Liver (tissue), 9 donors: ENCODE data around the gene AGPAT3. TPM values are rescaled to one million over a fixed set of nuclear protein-coding genes. Genes with fewer than 3 reads are reported as not detected.

Experiments used
- DNase-seq: peaks from one replicate; pipeline ENCODE4 v3.0.0-alpha.2; 2017; ENCODE audit warnings: low spot score
- H3K27ac ChIP-seq, 2 donors: one replicate each; pipeline ENCODE4 v1.7.0; 2013; ENCODE audit warnings: inconsistent platforms in 2 of 2, low read length in 2 of 2, control low read depth in 1 of 2, low read depth in 1 of 2, mild to moderate bottlenecking in 1 of 2
- H3K27me3 ChIP-seq, 4 donors: one replicate each; pipeline versions ENCODE4 v1.6.1 to v1.7.0; 2013; ENCODE audit warnings: low read length in 3 of 4, inconsistent platforms in 1 of 4, mild to moderate bottlenecking in 1 of 4, moderate library complexity in 1 of 4; ENCODE audit not compliant: control insufficient read depth in 4 of 4, insufficient read depth in 4 of 4
- H3K36me3 ChIP-seq, 4 donors: one replicate each; pipeline versions ENCODE4 v1.6.1 to v1.7.0; 2013; ENCODE audit warnings: low read length in 3 of 4, mild to moderate bottlenecking in 3 of 4, low read depth in 1 of 4, moderate library complexity in 1 of 4; ENCODE audit not compliant: control insufficient read depth in 4 of 4, insufficient read depth in 3 of 4
- H3K4me1 ChIP-seq, 4 donors: one replicate each; pipeline versions ENCODE4 v1.6.1 to v1.7.0; 2013; ENCODE audit warnings: low read length in 3 of 4, mild to moderate bottlenecking in 3 of 4, moderate library complexity in 1 of 4; ENCODE audit not compliant: control insufficient read depth in 4 of 4, insufficient read depth in 4 of 4
- H3K4me3 ChIP-seq, 3 donors: one replicate each; pipeline versions ENCODE4 v1.6.1 to v1.7.0; 2013; ENCODE audit warnings: low read length in 3 of 3, control low read depth in 1 of 3, low read depth in 1 of 3, mild to moderate bottlenecking in 1 of 3
- H3K9ac ChIP-seq, 2 donors: one replicate each; pipeline ENCODE4 v1.7.0; 2013; ENCODE audit warnings: low read length in 2 of 2, mild to moderate bottlenecking in 2 of 2, moderate library complexity in 2 of 2, control low read depth in 1 of 2, low read depth in 1 of 2
- H3K9me3 ChIP-seq, 4 donors: one replicate each; pipeline versions ENCODE4 v1.6.1 to v1.7.0; 2013; ENCODE audit warnings: low read length in 3 of 4; ENCODE audit not compliant: control insufficient read depth in 4 of 4
- EGR1 ChIP-seq, 2 donors: IDR thresholded peaks; 2 replicates each; pipeline ENCODE4 v1.6.1; 2016 to 2018; ENCODE audit warnings: antibody characterized with exemption in 2 of 2, low read depth in 2 of 2
- FOXA1 ChIP-seq: IDR thresholded peaks from 2 replicates; pipeline ENCODE4 v1.6.1; 2016; ENCODE audit warnings: antibody characterized with exemption
- FOXA2 ChIP-seq: IDR thresholded peaks from 2 replicates; pipeline ENCODE4 v1.6.1; 2016; ENCODE audit warnings: antibody characterized with exemption
- GABPA ChIP-seq, 2 donors: IDR thresholded peaks in 1 of 2; conservative IDR thresholded peaks in 1 of 2; 2 replicates each; pipeline ENCODE4 v1.6.1; 2016; ENCODE audit warnings: antibody characterized with exemption in 2 of 2, mild to moderate bottlenecking in 1 of 2, moderate library complexity in 1 of 2
- HNF4A ChIP-seq, 2 donors: conservative IDR thresholded peaks; 2 replicates each; pipeline ENCODE4 v1.6.1; 2016; ENCODE audit warnings: antibody characterized with exemption in 2 of 2, mild to moderate bottlenecking in 2 of 2
- JUND ChIP-seq, 2 donors: IDR thresholded peaks; 2 replicates each; pipeline ENCODE4 v1.6.1; 2016; ENCODE audit warnings: antibody characterized with exemption in 2 of 2
- NR2F2 ChIP-seq: IDR thresholded peaks from 2 replicates; pipeline ENCODE4 v1.6.1; 2016; ENCODE audit warnings: antibody characterized with exemption
- RAD21 ChIP-seq, 2 donors: IDR thresholded peaks; 2 replicates each; pipeline ENCODE4 v1.6.1; 2016; ENCODE audit warnings: antibody characterized with exemption in 2 of 2, mild to moderate bottlenecking in 2 of 2
- RXRA ChIP-seq, 2 donors: IDR thresholded peaks; 2 replicates each; pipeline ENCODE4 v1.6.1; 2017 to 2018; ENCODE audit warnings: antibody characterized with exemption in 2 of 2, mild to moderate bottlenecking in 1 of 2
- TAF1 ChIP-seq: conservative IDR thresholded peaks from 2 replicates; pipeline ENCODE4 v1.6.1; 2016; ENCODE audit warnings: antibody characterized with exemption, mild to moderate bottlenecking
- YY1 ChIP-seq: IDR thresholded peaks from 2 replicates; pipeline ENCODE4 v1.6.1; 2016; ENCODE audit warnings: antibody characterized with exemption, mild to moderate bottlenecking
- WGBS: extraction: QIAGEN DNeasy Blood & Tissue Kit; methylation state at CpG from one replicate; pipeline ENCODE4 v1.1.7; 2013; 5-methylcytosine and 5-hydroxymethylcytosine counted together
- polyA plus RNA-seq, 2 donors: library from polyadenylated mRNA; stranded (reverse) in 1 of 2; unstranded in 1 of 2; fragments of 200-250 nt in 1 of 2; fragments of >200 nt in 1 of 2; fragmentation: Nextera tagmentation in 1 of 2; extraction: Ambion mirVana in 1 of 2; gene quantifications; one replicate each; pipeline versions ENCODE4 v1.2.1 to v1.2.3, GENCODE V29; 2013 to 2015
- total RNA-seq, 2 donors: library from RNA; depleted of rRNA; stranded (reverse); fragments of >200 nt; gene quantifications; one replicate each; pipeline ENCODE4 v1.2.3, GENCODE V29; 2014
- TF ChIP-seq, protein P1 (sequence below): IDR thresholded peaks from 2 replicates; pipeline ENCODE4 v1.6.1; 2016; ENCODE audit warnings: antibody characterized with exemption
- TF ChIP-seq, protein P2 (sequence below): IDR thresholded peaks from 2 replicates; pipeline ENCODE4 v1.6.1; 2016; ENCODE audit warnings: antibody characterized with exemption, mild to moderate bottlenecking
- TF ChIP-seq, protein P3 (sequence below): fragments of 150-350 bp; IDR thresholded peaks from 2 replicates; pipeline ENCODE4 v1.5.1; 2017; ENCODE audit warnings: improper control_type of control experiment, low read depth, low read length; ENCODE audit not compliant: missing input control
- TF ChIP-seq, protein P4 (sequence below): IDR thresholded peaks from 2 replicates; pipeline ENCODE4 v1.6.1; 2016; ENCODE audit warnings: antibody characterized with exemption
- donor health status: healthy.
- donor health status: healthy.
- donor health status: healthy.
- donor health status: healthy.
- donor health status: healthy.

The AGPAT3 gene
- total and polyA plus RNA-seq, 4 donors = 32.3 to 148 (median 59.8) TPM

DNA sequence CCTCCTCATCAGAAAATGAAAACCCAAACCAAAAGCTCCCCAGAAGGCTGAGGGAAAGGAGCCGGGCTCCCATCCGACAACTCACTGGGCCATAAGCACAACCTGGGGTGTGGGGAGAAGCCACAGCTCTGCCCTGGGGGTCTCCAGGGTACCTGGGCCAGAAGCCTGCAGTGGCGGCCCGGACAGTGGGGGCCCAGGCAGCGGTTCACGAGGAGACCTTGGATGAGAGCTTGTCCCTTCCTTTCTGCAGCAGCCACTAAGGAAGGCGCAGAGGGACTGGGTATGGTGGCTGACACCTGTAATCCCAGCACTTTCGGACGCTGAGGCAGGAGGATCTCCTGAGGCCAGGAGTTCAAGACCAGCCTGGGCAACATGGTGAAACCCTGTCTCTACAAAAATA is 129.6 kb downstream of the AGPAT3 start:
- DNase-seq = no peak
- Histone ChIP-seq H3K9me3 (no peaks in the 10 kb centered on the region), H3K4me1 (no peaks in the 10 kb centered on the region), H3K36me3 (no peaks in the 10 kb centered on the region), H3K4me3 (no peak overlapping the region), H3K27me3 (no peaks in the 10 kb centered on the region), H3K27ac (no peak overlapping the region), H3K9ac (no peak overlapping the region)
- TF ChIP-seq YY1 = no peak
- TF ChIP-seq, protein P1, sequence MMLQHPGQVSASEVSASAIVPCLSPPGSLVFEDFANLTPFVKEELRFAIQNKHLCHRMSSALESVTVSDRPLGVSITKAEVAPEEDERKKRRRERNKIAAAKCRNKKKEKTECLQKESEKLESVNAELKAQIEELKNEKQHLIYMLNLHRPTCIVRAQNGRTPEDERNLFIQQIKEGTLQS = no peak
- no peak for TF ChIP-seq NR2F2
- TF ChIP-seq, protein P2, sequence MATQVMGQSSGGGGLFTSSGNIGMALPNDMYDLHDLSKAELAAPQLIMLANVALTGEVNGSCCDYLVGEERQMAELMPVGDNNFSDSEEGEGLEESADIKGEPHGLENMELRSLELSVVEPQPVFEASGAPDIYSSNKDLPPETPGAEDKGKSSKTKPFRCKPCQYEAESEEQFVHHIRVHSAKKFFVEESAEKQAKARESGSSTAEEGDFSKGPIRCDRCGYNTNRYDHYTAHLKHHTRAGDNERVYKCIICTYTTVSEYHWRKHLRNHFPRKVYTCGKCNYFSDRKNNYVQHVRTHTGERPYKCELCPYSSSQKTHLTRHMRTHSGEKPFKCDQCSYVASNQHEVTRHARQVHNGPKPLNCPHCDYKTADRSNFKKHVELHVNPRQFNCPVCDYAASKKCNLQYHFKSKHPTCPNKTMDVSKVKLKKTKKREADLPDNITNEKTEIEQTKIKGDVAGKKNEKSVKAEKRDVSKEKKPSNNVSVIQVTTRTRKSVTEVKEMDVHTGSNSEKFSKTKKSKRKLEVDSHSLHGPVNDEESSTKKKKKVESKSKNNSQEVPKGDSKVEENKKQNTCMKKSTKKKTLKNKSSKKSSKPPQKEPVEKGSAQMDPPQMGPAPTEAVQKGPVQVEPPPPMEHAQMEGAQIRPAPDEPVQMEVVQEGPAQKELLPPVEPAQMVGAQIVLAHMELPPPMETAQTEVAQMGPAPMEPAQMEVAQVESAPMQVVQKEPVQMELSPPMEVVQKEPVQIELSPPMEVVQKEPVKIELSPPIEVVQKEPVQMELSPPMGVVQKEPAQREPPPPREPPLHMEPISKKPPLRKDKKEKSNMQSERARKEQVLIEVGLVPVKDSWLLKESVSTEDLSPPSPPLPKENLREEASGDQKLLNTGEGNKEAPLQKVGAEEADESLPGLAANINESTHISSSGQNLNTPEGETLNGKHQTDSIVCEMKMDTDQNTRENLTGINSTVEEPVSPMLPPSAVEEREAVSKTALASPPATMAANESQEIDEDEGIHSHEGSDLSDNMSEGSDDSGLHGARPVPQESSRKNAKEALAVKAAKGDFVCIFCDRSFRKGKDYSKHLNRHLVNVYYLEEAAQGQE = no peak
- no peak for TF ChIP-seq EGR1 (IDR thresholded peaks at IDR 0.05; ENCODE audit: low read depth in 2 of 2)
- TF ChIP-seq, protein P3, sequence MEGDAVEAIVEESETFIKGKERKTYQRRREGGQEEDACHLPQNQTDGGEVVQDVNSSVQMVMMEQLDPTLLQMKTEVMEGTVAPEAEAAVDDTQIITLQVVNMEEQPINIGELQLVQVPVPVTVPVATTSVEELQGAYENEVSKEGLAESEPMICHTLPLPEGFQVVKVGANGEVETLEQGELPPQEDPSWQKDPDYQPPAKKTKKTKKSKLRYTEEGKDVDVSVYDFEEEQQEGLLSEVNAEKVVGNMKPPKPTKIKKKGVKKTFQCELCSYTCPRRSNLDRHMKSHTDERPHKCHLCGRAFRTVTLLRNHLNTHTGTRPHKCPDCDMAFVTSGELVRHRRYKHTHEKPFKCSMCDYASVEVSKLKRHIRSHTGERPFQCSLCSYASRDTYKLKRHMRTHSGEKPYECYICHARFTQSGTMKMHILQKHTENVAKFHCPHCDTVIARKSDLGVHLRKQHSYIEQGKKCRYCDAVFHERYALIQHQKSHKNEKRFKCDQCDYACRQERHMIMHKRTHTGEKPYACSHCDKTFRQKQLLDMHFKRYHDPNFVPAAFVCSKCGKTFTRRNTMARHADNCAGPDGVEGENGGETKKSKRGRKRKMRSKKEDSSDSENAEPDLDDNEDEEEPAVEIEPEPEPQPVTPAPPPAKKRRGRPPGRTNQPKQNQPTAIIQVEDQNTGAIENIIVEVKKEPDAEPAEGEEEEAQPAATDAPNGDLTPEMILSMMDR = no peak
- TF ChIP-seq TAF1 = no peak
- no peak for TF ChIP-seq FOXA1
- TF ChIP-seq JUND (IDR thresholded peaks at IDR 0.05) = no peak
- no peak for TF ChIP-seq HNF4A (conservative IDR thresholded peaks at IDR 0.05)
- TF ChIP-seq RAD21 (IDR thresholded peaks at IDR 0.05) = no peak
- TF ChIP-seq, protein P4, sequence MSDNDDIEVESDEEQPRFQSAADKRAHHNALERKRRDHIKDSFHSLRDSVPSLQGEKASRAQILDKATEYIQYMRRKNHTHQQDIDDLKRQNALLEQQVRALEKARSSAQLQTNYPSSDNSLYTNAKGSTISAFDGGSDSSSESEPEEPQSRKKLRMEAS = no peak
- TF ChIP-seq RXRA (IDR thresholded peaks at IDR 0.05) = no peak
- TF ChIP-seq FOXA2 = no peak
- WGBS = 97% methylated on average over 9 of the region's 9 CpGs

DNA sequence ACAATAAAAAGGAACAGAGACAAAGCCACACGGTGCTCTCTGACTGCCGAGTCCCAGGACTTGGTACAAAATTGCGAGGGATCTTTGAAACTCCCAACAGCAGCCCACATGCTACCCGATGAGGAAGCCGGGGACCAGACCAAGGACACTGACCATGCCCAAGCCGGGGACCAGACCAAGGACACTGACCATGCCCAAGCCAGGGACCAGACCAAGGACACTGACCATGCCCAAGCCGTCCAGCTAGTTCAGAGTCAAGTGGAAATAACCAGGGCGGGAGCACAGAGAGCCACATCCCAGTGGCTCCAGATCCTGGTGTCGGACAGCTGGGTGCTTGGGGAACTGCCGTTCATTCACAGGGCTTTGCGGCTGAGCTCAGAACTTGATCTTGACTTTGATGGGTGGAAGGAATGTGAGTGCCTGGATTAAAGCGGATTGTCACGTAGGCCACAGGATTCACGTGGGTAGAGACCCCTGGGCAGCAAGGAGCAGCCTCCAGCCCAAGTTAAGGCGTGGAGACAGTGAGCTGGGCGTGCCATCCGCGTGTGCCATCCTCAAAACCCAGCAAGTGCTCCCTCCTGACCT is 130.6 kb downstream of the AGPAT3 start:
- Histone ChIP-seq H3K27ac (no peak overlapping the region), H3K4me3 (no peak overlapping the region), H3K9me3 (no peaks in the 10 kb centered on the region), H3K27me3 (no peaks in the 10 kb centered on the region), H3K4me1 (no peaks in the 10 kb centered on the region), H3K36me3 (no peaks in the 10 kb centered on the region), H3K9ac (no peak overlapping the region)
- DNase-seq = no peak
- WGBS = 93% methylated on average over 18 of the region's 18 CpGs
- TF ChIP-seq, protein P4 = no peak
- TF ChIP-seq NR2F2 (no peak), FOXA1 (no peak), GABPA (IDR thresholded peaks at IDR 0.05 in 1 of 2, conservative IDR thresholded peaks at IDR 0.05 in 1 of 2) (no peak), HNF4A (conservative IDR thresholded peaks at IDR 0.05) (no peak), RAD21 (IDR thresholded peaks at IDR 0.05) (no peak), YY1 (no peak)
- TF ChIP-seq, protein P2 = no peak
- TF ChIP-seq, protein P1 = no peak
